GM11168 (cell line): ENCODE data around the gene SHB.

Experiments used
- in situ Hi-C: fragments of 300-500 bp; cut with MboI; formaldehyde crosslinking; loops from one replicate; pipeline ENCODE4 v1.12.0; 2022; ENCODE audit warnings: low sequenced_read_pairs; ENCODE audit not compliant: unreplicated experiment

Gene SHB

GRCh38 chr9:38015906-38016305, 53.1 kb downstream of the SHB start:
- in situ Hi-C loops, result no loop called here

GRCh38 chr9:38015266-38015665, 53.8 kb downstream of the SHB start:
- in situ Hi-C loops, result no loop called here

- in situ Hi-C loops, result no loop called here
Observed at GRCh38 chr9:38012767-38013450, 56.1 kb downstream of the SHB start.

GRCh38 chr9:38011991-38012390, 57.0 kb downstream of the SHB start:
- in situ Hi-C loops, result no loop called here

DNA sequence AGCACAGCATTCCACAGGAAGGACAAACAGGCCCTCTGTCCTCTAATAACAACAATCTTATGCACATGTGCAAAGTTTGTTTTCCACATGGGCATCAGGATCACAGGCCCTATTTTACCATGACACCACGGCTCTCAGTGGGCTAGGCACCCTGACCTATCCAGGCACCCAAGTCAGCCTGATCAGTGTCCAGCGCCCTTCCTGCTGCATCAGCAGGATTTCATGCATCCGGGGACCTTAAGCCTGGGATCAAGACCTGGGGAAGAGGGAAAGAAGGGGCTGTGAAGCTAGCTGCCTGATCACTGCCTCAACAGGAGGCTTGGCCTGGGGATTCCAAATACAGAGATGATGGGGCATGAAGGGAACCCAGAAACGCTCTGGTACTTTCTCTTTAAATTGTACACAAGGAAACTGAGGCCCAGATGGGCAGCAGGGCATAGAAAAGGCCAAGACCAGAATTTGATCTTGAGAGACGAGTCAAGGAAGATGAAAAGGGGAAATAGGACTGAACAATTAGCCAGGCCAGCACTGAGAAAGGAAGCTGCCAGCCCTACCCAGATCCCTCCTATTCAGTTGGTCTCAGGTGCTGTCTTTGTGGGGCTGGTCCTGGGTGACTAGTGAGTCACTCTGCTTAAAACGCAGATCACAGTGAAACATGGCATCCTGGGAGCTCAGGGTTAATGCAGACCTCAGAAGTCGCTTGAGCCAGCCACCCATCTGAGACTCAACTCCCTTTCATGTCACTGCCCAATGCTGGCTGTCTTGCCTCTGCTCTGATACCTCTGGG, 57.9 kb downstream of the SHB start:
- in situ Hi-C loops, result no loop called here

GRCh38 chr9:38009990-38010389, 59.0 kb downstream of the SHB start:
- in situ Hi-C loops, result no loop called here

DNA sequence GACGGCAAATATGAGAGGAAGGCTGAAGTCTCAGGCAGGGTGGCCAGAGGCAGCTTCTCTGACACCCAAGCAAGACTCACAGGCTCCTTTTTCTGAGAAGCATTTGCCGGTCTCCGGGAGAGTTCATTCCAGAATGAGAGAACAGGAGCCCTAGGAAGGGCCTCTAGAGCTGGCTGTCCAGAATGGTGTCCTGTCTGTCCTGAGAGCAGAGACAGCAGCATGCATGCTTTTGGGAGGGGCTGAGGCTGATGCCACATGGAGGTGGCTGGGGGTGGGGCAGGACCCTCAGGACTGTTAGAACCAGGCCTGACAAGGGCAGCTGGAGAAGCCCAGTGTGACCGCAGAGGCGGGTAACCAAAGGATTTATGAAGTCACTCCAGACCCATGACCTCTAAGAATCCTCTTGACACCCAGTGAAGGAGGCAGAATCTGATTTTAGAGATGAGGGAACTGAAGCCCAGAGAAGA, 60.0 kb downstream of the SHB start:
- in situ Hi-C loops, result no loop called here

DNA sequence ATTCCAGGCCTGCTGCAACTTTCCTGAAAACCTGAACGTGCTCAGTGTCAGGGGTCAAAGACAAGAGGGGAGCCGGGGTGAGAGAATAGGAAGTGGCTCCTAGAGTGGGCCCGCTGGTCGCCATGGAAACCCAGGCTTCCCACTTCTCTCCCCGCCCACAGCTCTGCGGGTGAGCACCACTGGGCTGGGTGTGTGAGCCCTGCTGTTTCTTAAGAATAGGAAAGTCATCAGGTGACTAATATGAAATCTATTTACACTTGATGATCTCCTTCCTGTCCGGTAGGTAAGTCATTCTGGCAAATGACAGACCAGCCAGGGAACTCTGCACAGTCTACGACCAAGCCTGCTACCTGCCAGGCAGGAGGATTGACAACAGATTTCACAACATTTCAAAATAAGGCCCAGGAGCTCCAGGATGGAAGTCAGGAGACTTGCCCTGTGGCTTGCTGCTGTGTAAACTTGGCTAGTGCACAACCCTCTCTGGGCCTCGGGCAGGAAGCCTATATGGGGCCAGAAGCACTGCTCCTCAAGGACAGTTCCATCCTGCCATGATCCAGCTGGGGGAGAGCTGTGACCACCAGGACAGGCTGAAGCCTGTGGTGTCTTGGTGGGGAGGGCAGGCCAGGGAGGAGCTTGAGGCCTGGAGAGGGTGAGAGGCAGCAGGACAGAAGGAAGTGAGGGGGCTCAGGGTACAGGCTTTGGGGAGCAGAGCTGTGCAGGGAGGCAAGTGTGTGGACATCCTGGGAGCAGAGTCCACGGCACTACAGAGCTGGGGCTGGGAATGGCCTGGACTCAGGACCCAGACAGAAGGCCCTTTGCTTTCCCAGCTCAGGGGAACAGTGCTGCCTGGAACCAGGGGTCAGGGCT, 60.6 kb downstream of the SHB start:
- in situ Hi-C loops, result no loop called here

- in situ Hi-C loops, result no loop called here
Observed at GRCh38 chr9:38007016-38007415, 62.0 kb downstream of the SHB start.

DNA sequence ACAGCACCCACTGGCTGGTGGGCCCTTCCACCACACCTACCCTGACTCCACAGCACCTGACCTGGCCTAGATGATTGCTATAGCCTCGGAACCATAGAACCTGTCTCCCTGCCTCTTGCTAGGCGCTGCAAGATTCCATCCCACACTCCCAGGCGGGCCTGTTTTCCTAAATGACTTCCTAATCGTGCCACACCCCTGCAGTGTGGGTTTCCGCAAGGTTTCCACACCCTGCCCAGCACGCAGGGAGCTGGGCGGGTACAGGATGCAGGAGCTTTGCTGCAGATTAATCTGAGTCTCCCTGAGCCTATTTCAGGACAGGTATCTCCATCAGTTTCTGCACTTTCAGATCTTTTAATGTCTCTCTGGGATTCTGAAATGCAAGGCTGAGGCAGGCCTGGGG, 62.9 kb downstream of the SHB start:
- in situ Hi-C loops, result no loop called here

GRCh38 chr9:38004809-38005560, 64.0 kb downstream of the SHB start:
- in situ Hi-C loops, result no loop called here

- in situ Hi-C loops, result no loop called here
Observed at GRCh38 chr9:38003946-38004808, 64.8 kb downstream of the SHB start.

GRCh38 chr9:38003230-38003629, 65.8 kb downstream of the SHB start:
- in situ Hi-C loops, result no loop called here

- in situ Hi-C loops, result no loop called here
Observed at GRCh38 chr9:38001430-38001829, 67.6 kb downstream of the SHB start.

- in situ Hi-C loops, result no loop called here
Observed at GRCh38 chr9:38000735-38001134, 68.3 kb downstream of the SHB start.

- in situ Hi-C loops, result no loop called here
Observed at GRCh38 chr9:38000332-38000731, 68.7 kb downstream of the SHB start.

DNA sequence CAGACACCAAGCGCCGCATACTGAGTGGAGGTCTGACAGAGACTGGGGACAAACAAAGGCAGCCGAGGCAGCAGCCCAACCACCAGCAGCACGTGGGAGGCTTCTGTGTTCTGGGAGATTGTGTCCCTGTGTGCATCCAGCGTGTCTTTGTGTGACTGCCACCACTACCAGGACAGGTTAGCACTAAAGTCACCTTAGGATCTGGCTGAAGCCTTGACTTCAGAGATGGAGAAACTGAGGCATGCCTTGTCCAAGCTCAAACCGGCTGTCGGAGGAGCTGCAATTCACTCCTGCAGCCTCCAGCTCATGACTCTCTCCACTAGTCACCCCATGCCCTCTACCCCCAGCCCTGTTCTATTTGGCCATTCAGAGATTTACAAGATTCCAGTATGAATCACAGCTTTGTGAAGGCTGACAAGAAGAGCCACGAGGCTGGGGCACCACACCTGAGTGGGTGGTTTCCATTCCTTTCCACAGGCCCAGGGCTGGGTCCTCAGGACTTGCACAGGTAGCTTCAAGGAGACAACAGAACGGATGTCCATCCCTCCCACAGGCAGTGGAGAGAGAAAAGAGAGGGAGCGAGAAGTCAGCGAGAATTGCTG, 69.3 kb downstream of the SHB start:
- in situ Hi-C loops, result no loop called here

DNA sequence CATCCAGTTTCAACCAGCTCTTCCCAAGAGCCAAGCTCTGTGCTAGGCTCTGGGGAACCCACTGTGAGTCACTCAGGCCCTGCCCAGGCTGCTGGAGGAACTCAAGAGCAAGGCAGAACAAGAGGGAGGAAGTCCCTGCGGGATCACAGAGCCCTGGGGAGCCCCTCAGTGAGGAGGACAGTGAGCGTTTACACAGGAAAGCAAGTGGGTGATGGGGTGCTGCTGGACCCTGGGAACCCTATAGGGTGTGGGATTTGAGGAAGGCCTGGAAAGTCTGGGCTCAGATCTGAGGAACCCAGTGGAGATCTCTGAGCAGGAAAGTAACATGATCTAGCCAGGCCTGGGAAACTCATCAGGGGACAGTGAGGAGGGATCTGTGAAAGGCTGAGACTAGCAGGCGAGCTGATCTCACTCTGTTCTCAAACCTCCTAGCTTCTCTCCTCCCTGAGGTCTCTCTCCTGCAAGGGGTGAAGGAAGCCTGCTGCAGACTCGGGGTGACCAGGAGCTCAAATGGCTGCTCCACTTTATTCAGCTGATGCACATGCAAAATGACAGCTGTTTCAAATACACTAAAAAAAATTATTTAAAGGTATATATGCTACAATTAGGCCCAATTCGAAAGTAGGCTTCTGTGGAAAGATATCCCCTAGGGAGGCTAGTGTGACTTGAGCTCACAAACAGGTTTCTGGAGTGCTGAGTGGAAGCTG, 70.0 kb downstream of the SHB start:
- in situ Hi-C loops, result no loop called here
